ENCODE data around the gene NELFB.

DNA sequence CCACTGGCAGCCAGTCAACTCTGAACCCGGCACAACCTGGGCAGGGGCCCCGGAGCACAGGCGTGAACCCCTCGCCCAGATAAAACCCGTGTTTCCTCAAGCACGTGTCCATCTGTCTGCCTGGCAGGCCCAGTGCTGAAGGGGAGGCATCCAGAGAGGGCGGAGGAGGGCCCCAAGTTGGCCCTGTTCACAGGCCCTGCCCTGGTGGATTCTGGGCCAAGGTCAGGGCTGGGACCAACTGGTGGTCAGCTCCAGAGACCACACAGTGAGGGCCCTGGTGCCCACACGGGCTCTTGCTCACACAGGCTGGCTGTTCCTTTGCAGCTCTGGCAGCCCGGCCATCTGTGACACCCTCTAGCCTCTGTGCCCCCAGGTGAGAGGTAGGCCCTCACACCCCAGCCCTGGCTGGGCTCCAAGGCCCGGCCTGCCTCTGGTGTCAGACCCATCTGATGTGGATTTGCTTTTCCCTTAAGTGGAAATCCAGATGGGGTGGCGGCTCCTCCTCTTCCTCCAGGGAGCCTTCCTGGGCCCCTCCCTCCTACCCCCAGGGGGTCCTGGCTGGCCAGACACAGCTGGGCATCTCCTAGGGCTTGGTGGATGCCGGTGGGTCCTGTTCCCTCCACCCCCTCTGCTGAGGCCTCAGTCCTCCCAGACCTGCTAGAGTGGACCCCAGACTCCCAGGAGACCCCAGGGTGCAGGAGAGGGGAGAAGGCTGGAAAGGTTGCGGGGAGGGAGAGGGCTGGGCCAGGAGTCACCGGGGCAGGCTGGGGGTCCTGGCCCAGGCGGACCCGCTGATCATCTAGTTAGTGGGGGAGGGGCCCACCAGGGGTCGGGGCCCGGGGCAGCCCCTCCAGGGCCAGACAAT, 4.6 kb upstream of the NELFB start:
- TF ChIP-seq, protein P1, sequence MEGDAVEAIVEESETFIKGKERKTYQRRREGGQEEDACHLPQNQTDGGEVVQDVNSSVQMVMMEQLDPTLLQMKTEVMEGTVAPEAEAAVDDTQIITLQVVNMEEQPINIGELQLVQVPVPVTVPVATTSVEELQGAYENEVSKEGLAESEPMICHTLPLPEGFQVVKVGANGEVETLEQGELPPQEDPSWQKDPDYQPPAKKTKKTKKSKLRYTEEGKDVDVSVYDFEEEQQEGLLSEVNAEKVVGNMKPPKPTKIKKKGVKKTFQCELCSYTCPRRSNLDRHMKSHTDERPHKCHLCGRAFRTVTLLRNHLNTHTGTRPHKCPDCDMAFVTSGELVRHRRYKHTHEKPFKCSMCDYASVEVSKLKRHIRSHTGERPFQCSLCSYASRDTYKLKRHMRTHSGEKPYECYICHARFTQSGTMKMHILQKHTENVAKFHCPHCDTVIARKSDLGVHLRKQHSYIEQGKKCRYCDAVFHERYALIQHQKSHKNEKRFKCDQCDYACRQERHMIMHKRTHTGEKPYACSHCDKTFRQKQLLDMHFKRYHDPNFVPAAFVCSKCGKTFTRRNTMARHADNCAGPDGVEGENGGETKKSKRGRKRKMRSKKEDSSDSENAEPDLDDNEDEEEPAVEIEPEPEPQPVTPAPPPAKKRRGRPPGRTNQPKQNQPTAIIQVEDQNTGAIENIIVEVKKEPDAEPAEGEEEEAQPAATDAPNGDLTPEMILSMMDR (conservative IDR thresholded peaks at IDR 0.05; ENCODE audit: low read depth, low read length) = no peak
- TF ChIP-seq POLR2A (IDR thresholded peaks at IDR 0.05; ENCODE audit: low read depth, low read length) (no peak), CHD1 (IDR thresholded peaks at IDR 0.05; ENCODE audit: low read depth, low read length) (no peak), SMC3 (IDR thresholded peaks at IDR 0.05; ENCODE audit: low read depth, low read length) (no peak), RCOR1 (IDR thresholded peaks at IDR 0.05; ENCODE audit: insufficient replicate concordance, low read length) (no peak), BHLHE40 (IDR thresholded peaks at IDR 0.05; ENCODE audit: low read depth, low read length) (no peak), MXI1 (IDR thresholded peaks at IDR 0.05; ENCODE audit: borderline replicate concordance, low read depth, low read length) (no peak), FOS (IDR thresholded peaks at IDR 0.05; ENCODE audit: low read depth, low read length) (no peak)
- TF ChIP-seq, protein P2, sequence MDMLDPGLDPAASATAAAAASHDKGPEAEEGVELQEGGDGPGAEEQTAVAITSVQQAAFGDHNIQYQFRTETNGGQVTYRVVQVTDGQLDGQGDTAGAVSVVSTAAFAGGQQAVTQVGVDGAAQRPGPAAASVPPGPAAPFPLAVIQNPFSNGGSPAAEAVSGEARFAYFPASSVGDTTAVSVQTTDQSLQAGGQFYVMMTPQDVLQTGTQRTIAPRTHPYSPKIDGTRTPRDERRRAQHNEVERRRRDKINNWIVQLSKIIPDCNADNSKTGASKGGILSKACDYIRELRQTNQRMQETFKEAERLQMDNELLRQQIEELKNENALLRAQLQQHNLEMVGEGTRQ (IDR thresholded peaks at IDR 0.05; ENCODE audit: low read depth, low read length) = no peak

Data from IMR-90 (cell line).